Adipose tissue (tissue), 3 donors: ENCODE results near the gene PCDH9. TPM values are rescaled to one million over a fixed set of nuclear protein-coding genes. Genes with fewer than 3 reads are reported as not detected.

Experiments used
- H3K27ac ChIP-seq: one replicate; pipeline ENCODE4 v1.5.1; 2013; ENCODE audit warnings: low read depth, low read length
- WGBS, 3 donors: extraction: QIAGEN DNeasy Blood & Tissue Kit; methylation state at CpG; one replicate each; pipeline ENCODE4 v1.1.7; 2013; 5-methylcytosine and 5-hydroxymethylcytosine counted together
- polyA plus RNA-seq, 3 donors: library from polyadenylated mRNA; stranded (reverse); fragments of 200-250 nt; gene quantifications; one replicate each; pipeline ENCODE4 v1.2.3, GENCODE V29; 2013
- donor health status: healthy with polysubstance abuse.
- donor health status: Bipolar disorder and iron deficiency.
- donor health status: healthy.

Gene PCDH9
- polyA plus RNA-seq, 3 donors = 0.49 to 1.7 (median 1.0) TPM

GRCh38 chr13:66534561-66534960, 695.6 kb downstream of the PCDH9 start:
- no peak overlapping the region for H3K27ac ChIP-seq
- WGBS, 3 donors = 90 to 96% (median 93%) methylated on average over 2 of the region's 2 CpGs

GRCh38 chr13:66532845-66533244, 697.3 kb downstream of the PCDH9 start:
- 83 to 87% (median 85%) methylated on average over 5 of the region's 5 CpGs for WGBS, 3 donors
- H3K27ac ChIP-seq = no peak overlapping the region

GRCh38 chr13:66532146-66532545, 698.0 kb downstream of the PCDH9 start:
- 62 to 68% (median 62%) methylated on average over 3 of the region's 3 CpGs for WGBS, 3 donors
- no peak overlapping the region for H3K27ac ChIP-seq

- 89 to 96% (median 92%) methylated on average over 1 of the region's 1 CpG for WGBS, 3 donors
- no peak overlapping the region for H3K27ac ChIP-seq
These were observed 699.5 kb downstream of the PCDH9 start for GRCh38 chr13:66530686-66531085.

GRCh38 chr13:66530158-66530557, 700.0 kb downstream of the PCDH9 start:
- WGBS, 3 donors = 81 to 91% (median 89%) methylated on average over 1 of the region's 1 CpG
- H3K27ac ChIP-seq = no peak overlapping the region

GRCh38 chr13:66528944-66529576, 701.1 kb downstream of the PCDH9 start:
- H3K27ac ChIP-seq = no peak overlapping the region

GRCh38 chr13:66528180-66528579, 702.0 kb downstream of the PCDH9 start:
- H3K27ac ChIP-seq = no peak overlapping the region
- 68 to 78% (median 74%) methylated on average over 5 of the region's 5 CpGs for WGBS, 3 donors

More at GRCh38 chr13:66528944-66529576, 701.1 kb downstream of the PCDH9 start:
- WGBS, 3 donors = 46 to 60% (median 56%) methylated on average over 2 of the region's 2 CpGs

- H3K27ac ChIP-seq = no peak overlapping the region
- WGBS, 3 donors = 64 to 75% (median 75%) methylated on average over 2 of the region's 2 CpGs
These were observed 709.4 kb downstream of the PCDH9 start for GRCh38 chr13:66520511-66521355.

- no peak overlapping the region for H3K27ac ChIP-seq
- 82 to 90% (median 88%) methylated on average over 4 of the region's 4 CpGs for WGBS, 3 donors
These were observed 710.9 kb downstream of the PCDH9 start for GRCh38 chr13:66519259-66519658.

GRCh38 chr13:66518068-66518467, 712.1 kb downstream of the PCDH9 start:
- H3K27ac ChIP-seq = no peak overlapping the region
- 83 to 95% (median 88%) methylated on average over 2 of the region's 2 CpGs for WGBS, 3 donors

GRCh38 chr13:66513728-66514127, 716.4 kb downstream of the PCDH9 start:
- no peak overlapping the region for H3K27ac ChIP-seq
- WGBS, 3 donors = 12 to 37% (median 12%) methylated on average over 2 of the region's 2 CpGs

- H3K27ac ChIP-seq = no peak overlapping the region
- 46 to 75% (median 67%) methylated on average over 1 of the region's 1 CpG for WGBS, 3 donors
These were observed 721.0 kb downstream of the PCDH9 start for GRCh38 chr13:66509175-66509574.

GRCh38 chr13:66508153-66508909, 721.8 kb downstream of the PCDH9 start:
- H3K27ac ChIP-seq = no peak overlapping the region
- WGBS, 3 donors = 81 to 95% (median 89%) methylated on average over 4 of the region's 4 CpGs

GRCh38 chr13:66506979-66507378, 723.2 kb downstream of the PCDH9 start:
- WGBS, 3 donors = 72 to 82% (median 74%) methylated on average over 2 of the region's 2 CpGs
- no peak overlapping the region for H3K27ac ChIP-seq

- WGBS, 3 donors = 66 to 78% (median 74%) methylated on average over 7 of the region's 7 CpGs
These were observed 723.9 kb downstream of the PCDH9 start for GRCh38 chr13:66506051-66506777.

GRCh38 chr13:66503890-66504289, 726.2 kb downstream of the PCDH9 start:
- 62 to 86% (median 84%) methylated on average over 6 of the region's 6 CpGs for WGBS, 3 donors
- no peak overlapping the region for H3K27ac ChIP-seq

More at GRCh38 chr13:66506051-66506777, 723.9 kb downstream of the PCDH9 start:
- no peak overlapping the region for H3K27ac ChIP-seq

GRCh38 chr13:66501181-66501580, 729.0 kb downstream of the PCDH9 start:
- H3K27ac ChIP-seq = no peak overlapping the region

- 75 to 95% (median 80%) methylated on average over 1 of the region's 1 CpG for WGBS, 3 donors
- no peak overlapping the region for H3K27ac ChIP-seq
These were observed 737.7 kb downstream of the PCDH9 start for GRCh38 chr13:66492479-66492878.
